ENCODE results near the gene AGAP3.

The AGAP3 gene

GRCh38 chr7:151082141-151083070 is 3.9 kb upstream of the AGAP3 start:
- no peak for DNase-seq (ENCODE audit: extremely low spot score)
- POLR2A ChIA-PET = no interaction called here
- CTCF ChIA-PET = interaction anchor here (1.9 kb wide), 1 partner anchor 28 kb away, joined by 4 read pairs; no protein-coding TSS in a partner anchor
- no peak for TF ChIP-seq CTCF (IDR thresholded peaks at IDR 0.05; ENCODE audit: control extremely low read depth, extremely low read depth, low read depth, missing control alignments)

GRCh38 chr7:151083071-151083823 is 3.0 kb upstream of the AGAP3 start, which contains the start of gene TMUB1:
Gene TMUB1 (minus strand): TSS chr7:151083493. CDS start chr7:151082563, 930 bp downstream.
- ChIA-PET CTCF (interaction anchor here (1.2 to 1.9 kb wide), 2 partner anchors 27 to 65 kb away, joined by 4 read pairs; no protein-coding TSS in a partner anchor), POLR2A (no interaction called here)
- peak; percentile 86 for DNase-seq (ENCODE audit: extremely low spot score)
- TF ChIP-seq CTCF (IDR thresholded peaks at IDR 0.05; ENCODE audit: control extremely low read depth, extremely low read depth, low read depth, missing control alignments) = no peak

- DNase-seq (ENCODE audit: extremely low spot score) = no peak
- ChIA-PET POLR2A (no interaction called here), CTCF (interaction anchor here (1.2 to 12.8 kb wide), 2 partner anchors 24 to 65 kb away, joined by 4 to 149 read pairs; no protein-coding TSS in a partner anchor)
- no peak for TF ChIP-seq CTCF (IDR thresholded peaks at IDR 0.05; ENCODE audit: control extremely low read depth, extremely low read depth, low read depth, missing control alignments)
Measured at GRCh38 chr7:151083824-151084160, 2.5 kb upstream of the AGAP3 start.

GRCh38 chr7:151085329-151085690 is 965 bp upstream of the AGAP3 start:
- TF ChIP-seq CTCF (IDR thresholded peaks at IDR 0.05; ENCODE audit: control extremely low read depth, extremely low read depth, low read depth, missing control alignments) = no peak
- ChIA-PET POLR2A (no interaction called here), CTCF (interaction anchor here (0.6 to 12.8 kb wide), 7 partner anchors 9 to 159 kb away, joined by 3 to 149 read pairs (median 5); no protein-coding TSS in a partner anchor)
- no peak for DNase-seq (ENCODE audit: extremely low spot score)

GRCh38 chr7:151086802-151087244 is 548 bp downstream of the AGAP3 start:
- CTCF ChIA-PET = interaction anchor here (1.8 to 12.8 kb wide), 2 partner anchors 21 to 37 kb away, joined by 6 to 149 read pairs; no protein-coding TSS in a partner anchor
- POLR2A ChIA-PET = no interaction called here
- DNase-seq (ENCODE audit: extremely low spot score) = no peak
- TF ChIP-seq CTCF (IDR thresholded peaks at IDR 0.05; ENCODE audit: control extremely low read depth, extremely low read depth, low read depth, missing control alignments) = no peak

Measured in GM10248 (cell line).